OCI-LY7 (cell line): ENCODE measurements around the gene SEC14L5. TPM values are rescaled to one million over a fixed set of nuclear protein-coding genes. Genes with fewer than 3 reads are reported as not detected.

ENCODE experiments used
- BruUV-seq: library from RNA; stranded (reverse); fragments of 400-500 nt; replicated peaks from 2 replicates; lab custom pipeline; 2021; lab: Mats Ljungman, UMichigan
- CTCF ChIA-PET: fragments of 300-600 bp; sonication (Branson Sonifier 250); formaldehyde crosslinking; loops from one replicate; lab custom pipeline; 2022; ENCODE audit warnings: antibody characterized with exemption; ENCODE audit not compliant: unreplicated experiment; lab: Charles Lee
- POLR2A ChIA-PET: fragments of 300-600 bp; sonication (Branson Sonifier 250); formaldehyde crosslinking; loops from one replicate; lab custom pipeline; 2022; ENCODE audit warnings: antibody characterized with exemption; lab: Charles Lee
- DNase-seq: peaks from one replicate; pipeline ENCODE4 v3.0.0-alpha.2; 2015; ENCODE audit warnings: low spot score
- H2AFZ ChIP-seq: fragments of 200-600 bp; sonication (generic), shearing (Covaris generic); 2 replicates; pipeline ENCODE4 v1.6.1; 2014; ENCODE audit warnings: mild to moderate bottlenecking, antibody characterized with exemption, low read length, moderate library complexity
- H3K27ac ChIP-seq: fragments of 200-600 bp; sonication (generic); 2 replicates; pipeline ENCODE4 v1.5.1; 2014; ENCODE audit warnings: mixed run types, low read depth, mild to moderate bottlenecking, moderate library complexity, low read length, inconsistent platforms; ENCODE audit not compliant: poor library complexity, severe bottlenecking
- H3K36me3 ChIP-seq: fragments of 200-600 bp; sonication (generic); 2 replicates; pipeline ENCODE4 v1.6.1; 2014; ENCODE audit warnings: mild to moderate bottlenecking, antibody characterized with exemption, low read length, moderate library complexity, mixed read lengths; ENCODE audit not compliant: insufficient read depth
- H3K4me1 ChIP-seq: fragments of 200-600 bp; sonication (generic); 2 replicates; pipeline ENCODE4 v1.5.1; 2014; ENCODE audit warnings: mild to moderate bottlenecking, low read length; ENCODE audit not compliant: insufficient read depth, poor library complexity, severe bottlenecking
- H3K4me2 ChIP-seq: fragments of 200-600 bp; sonication (generic); 2 replicates; pipeline ENCODE4 v1.6.1; 2014; ENCODE audit warnings: mild to moderate bottlenecking, low read length
- H3K4me3 ChIP-seq: fragments of 200-600 bp; sonication (generic); 2 replicates; pipeline ENCODE4 v1.5.1; 2014; ENCODE audit warnings: mild to moderate bottlenecking, low read depth, low read length; ENCODE audit not compliant: poor library complexity, severe bottlenecking
- H3K79me2 ChIP-seq: fragments of 200-600 bp; sonication (generic); 2 replicates; pipeline ENCODE4 v1.6.1; 2016; ENCODE audit warnings: low read depth, mild to moderate bottlenecking, low read length, moderate library complexity, mixed read lengths; ENCODE audit not compliant: insufficient read depth
- H3K9me2 ChIP-seq: fragments of 200-600 bp; sonication (generic); 2 replicates; pipeline ENCODE4 v1.6.1; 2016; ENCODE audit warnings: mild to moderate bottlenecking, low read length, mixed read lengths; ENCODE audit not compliant: insufficient read depth
- H3K9me3 ChIP-seq: fragments of 200-600 bp; sonication (generic); 2 replicates; pipeline ENCODE4 v1.6.1; 2014; ENCODE audit warnings: mild to moderate bottlenecking, mixed run types, low read length, mixed read lengths
- H4K20me1 ChIP-seq: fragments of 200-600 bp; sonication (generic); 2 replicates; pipeline ENCODE4 v1.6.1; 2014; ENCODE audit warnings: mild to moderate bottlenecking, antibody characterized with exemption, low read length, moderate library complexity, mixed read lengths; ENCODE audit not compliant: insufficient read depth
- CTCF ChIP-seq: fragments of 200-600 bp; sonication (generic); conservative IDR thresholded peaks from 2 replicates; pipeline ENCODE4 v1.5.1; 2014; ENCODE audit warnings: mild to moderate bottlenecking, antibody characterized with exemption, low read length, moderate library complexity, mixed read lengths
- EZH2phosphoT487 ChIP-seq: fragments of 200-600 bp; sonication (generic); IDR thresholded peaks from 2 replicates; pipeline ENCODE4 v1.6.1; 2018; ENCODE audit warnings: low read depth, borderline replicate concordance, mild to moderate bottlenecking, mixed run types, antibody characterized with exemption, low read length, moderate library complexity, mixed read lengths
- intact Hi-C: fragments of 100-400 bp; cut with micrococcal nuclease; formaldehyde crosslinking; loops from one replicate; pipeline ENCODE4 v1.10.0; 2022; ENCODE audit not compliant: unreplicated experiment
- total RNA-seq, 2 experiments: library from RNA; depleted of rRNA in 1 of 2; stranded (reverse); fragments of >200 nt in 1 of 2; shearing (Covaris generic) in 1 of 2; gene quantifications; 2 replicates each; pipeline ENCODE4 v1.2.3, GENCODE V29; 2014 to 2022

The SEC14L5 gene
- total RNA-seq, 2 experiments from 2014 or later, result not detected

GRCh38 chr16:4944333-4945281 is 13.5 kb upstream of the SEC14L5 start:
- Histone ChIP-seq H3K9me2 (no peaks in the 10 kb centered on the region), H3K27ac (no peak overlapping the region), H3K4me2 (no peak overlapping the region), H4K20me1 (no peaks in the 10 kb centered on the region), H3K9me3 (no peaks in the 10 kb centered on the region), H3K79me2 (no peaks in the 10 kb centered on the region), H3K4me1 (no peaks in the 10 kb centered on the region), H3K4me3 (no peak overlapping the region), H3K36me3 (no peaks in the 10 kb centered on the region), H2AFZ (no peak overlapping the region)
- BruUV-seq, result no TSS peak
- CTCF ChIA-PET, result no interaction called here
- intact Hi-C loops, result no loop called here
- POLR2A ChIA-PET, result no interaction called here
- no peak for TF ChIP-seq EZH2phosphoT487
- TF ChIP-seq CTCF, result no peak
- no peak for DNase-seq

- no peak for TF ChIP-seq CTCF
- TF ChIP-seq EZH2phosphoT487, result no peak
- Histone ChIP-seq H3K4me3 (no peak overlapping the region), H3K4me2 (no peak overlapping the region), H3K9me3 (no peaks in the 10 kb centered on the region), H3K9me2 (no peaks in the 10 kb centered on the region), H3K4me1 (no peaks in the 10 kb centered on the region), H3K27ac (no peak overlapping the region), H3K79me2 (no peaks in the 10 kb centered on the region), H2AFZ (no peak overlapping the region), H4K20me1 (no peaks in the 10 kb centered on the region), H3K36me3 (no peaks in the 10 kb centered on the region)
- ChIA-PET CTCF (no interaction called here), POLR2A (no interaction called here)
- intact Hi-C loops, result no loop called here
- DNase-seq, result no peak
- no TSS peak for BruUV-seq
Measured at GRCh38 chr16:4945560-4946502, 12.3 kb upstream of the SEC14L5 start.
